Kidney (tissue), 14 donors: ENCODE results near the gene DRC3. TPM values are rescaled to one million over a fixed set of nuclear protein-coding genes. Genes with fewer than 3 reads are reported as not detected.

Source experiments
- DNase-seq, 5 donors: peaks; one replicate each; pipeline ENCODE4 v3.0.0-alpha.2; 2013 to 2020
- FAIRE-seq: peaks from 2 replicates; lab custom pipeline; 2012; peaks lifted over from hg19 to GRCh38; lab: Jason Lieb, UNC
- H3K27ac ChIP-seq, 2 donors: one replicate each; pipeline ENCODE4 v1.7.0; 2013; ENCODE audit warnings: low read depth in 2 of 2, low read length in 2 of 2, inconsistent platforms in 1 of 2
- H3K27me3 ChIP-seq: one replicate; pipeline ENCODE4 v1.7.1; 2013; ENCODE audit warnings: low read length, inconsistent platforms; ENCODE audit not compliant: control insufficient read depth, insufficient read depth
- H3K36me3 ChIP-seq, 3 donors: one replicate each; pipeline versions ENCODE4 v1.7.0 to v1.7.1; 2013; ENCODE audit warnings: low read length in 3 of 3, control low read depth in 1 of 3, inconsistent platforms in 1 of 3; ENCODE audit not compliant: insufficient read depth in 3 of 3, control insufficient read depth in 2 of 3
- H3K4me1 ChIP-seq, 3 donors: one replicate each; pipeline versions ENCODE4 v1.7.0 to v1.7.1; 2013; ENCODE audit warnings: low read length in 3 of 3, inconsistent platforms in 1 of 3, low read depth in 1 of 3; ENCODE audit not compliant: control insufficient read depth in 2 of 3, insufficient read depth in 2 of 3
- H3K4me3 ChIP-seq, 3 donors: one replicate each; pipeline versions ENCODE4 v1.7.0 to v1.8.1; 2013; ENCODE audit warnings: low read length in 3 of 3, control low read depth in 1 of 3, inconsistent platforms in 1 of 3
- H3K9ac ChIP-seq, 3 donors: one replicate each; pipeline versions ENCODE4 v1.7.0 to v1.7.1; 2013; ENCODE audit warnings: low read length in 3 of 3, control low read depth in 1 of 3, inconsistent platforms in 1 of 3
- H3K9me3 ChIP-seq, 3 donors: one replicate each; pipeline versions ENCODE4 v1.7.0 to v1.7.1; 2013; ENCODE audit warnings: low read length in 3 of 3, control low read depth in 1 of 3, inconsistent platforms in 1 of 3; ENCODE audit not compliant: control insufficient read depth in 2 of 3, insufficient read depth in 1 of 3
- intact Hi-C: fragments of 100-400 bp; cut with DNase I; formaldehyde crosslinking; loops from one replicate; pipeline ENCODE4 v1.11.1; 2022
- polyA plus RNA-seq: library from polyadenylated mRNA; stranded (reverse); fragments of 350-450 nt; fragmentation: Illumina TruSeq; extraction: RNeasy Lipid Tissue Mini Kit (QIAGEN cat#74804); gene quantifications from one replicate; pipeline ENCODE4 v1.2.3, GENCODE V29; 2014; ENCODE audit warnings: low read depth, low replicate concordance; ENCODE audit not compliant: insufficient read depth
- total RNA-seq: library from RNA; stranded (reverse); fragmentation: NEBNext Ultra II Directional; extraction: Animal tissue kit (Norgen Biotek cat#: 25700); gene quantifications from one replicate; pipeline ENCODE4 v1.2.1, GENCODE V29; 2021
- TF ChIP-seq, protein P1 (sequence below): IDR thresholded peaks from 3 replicates; pipeline ENCODE4 v1.5.1; 2012; ENCODE audit warnings: mild to moderate bottlenecking, moderate library complexity, borderline replicate concordance; ENCODE audit not compliant: insufficient read depth; ENCODE audit errors: extremely low read depth
- donor health status: control.
- donor health status: control.
- donor health status: control.
- donor health status: control.
- donor health status: control.
- donor health status: DM: yes; HTN: yes; CAD: no.
- donor health status: Normal renal cell carcinoma (clear cell type).

Gene DRC3
- total and polyA plus RNA-seq, 2 donors from 2014 or later: 8.6 to 17.3 TPM

DNA sequence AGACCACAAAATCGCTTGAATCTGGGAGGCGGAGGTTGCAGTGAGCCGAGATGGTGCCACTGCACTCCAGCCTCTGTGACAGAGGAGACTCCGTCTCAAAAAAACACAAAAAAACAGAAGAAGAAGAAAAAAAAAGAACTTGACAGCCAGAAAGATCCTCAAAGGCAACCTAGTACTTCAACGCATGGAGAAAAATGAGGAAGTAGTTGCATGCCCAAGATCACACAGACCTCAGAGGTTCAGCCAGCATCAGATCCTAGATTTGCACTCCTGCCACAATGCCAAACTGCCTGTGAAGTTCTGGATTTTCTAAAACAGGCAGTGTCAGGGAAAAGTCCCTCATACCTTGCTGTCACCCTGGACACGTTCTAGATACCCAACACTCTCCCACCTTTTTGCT, 64.8 kb downstream of the DRC3 start:
- Histone ChIP-seq H3K9me3 (no peaks in the 10 kb centered on the region), H3K36me3 (no peaks in the 10 kb centered on the region), H3K27me3 (no peaks in the 10 kb centered on the region), H3K27ac (no peak overlapping the region), H3K4me1 (peaks cover 0 to 20% (median 10%) of the 10 kb centered on the region in 3 donors), H3K9ac (no peak overlapping the region), H3K4me3 (no peak overlapping the region)
- FAIRE-seq (no peak), DNase-seq (no peak)
- TF ChIP-seq, protein P1, sequence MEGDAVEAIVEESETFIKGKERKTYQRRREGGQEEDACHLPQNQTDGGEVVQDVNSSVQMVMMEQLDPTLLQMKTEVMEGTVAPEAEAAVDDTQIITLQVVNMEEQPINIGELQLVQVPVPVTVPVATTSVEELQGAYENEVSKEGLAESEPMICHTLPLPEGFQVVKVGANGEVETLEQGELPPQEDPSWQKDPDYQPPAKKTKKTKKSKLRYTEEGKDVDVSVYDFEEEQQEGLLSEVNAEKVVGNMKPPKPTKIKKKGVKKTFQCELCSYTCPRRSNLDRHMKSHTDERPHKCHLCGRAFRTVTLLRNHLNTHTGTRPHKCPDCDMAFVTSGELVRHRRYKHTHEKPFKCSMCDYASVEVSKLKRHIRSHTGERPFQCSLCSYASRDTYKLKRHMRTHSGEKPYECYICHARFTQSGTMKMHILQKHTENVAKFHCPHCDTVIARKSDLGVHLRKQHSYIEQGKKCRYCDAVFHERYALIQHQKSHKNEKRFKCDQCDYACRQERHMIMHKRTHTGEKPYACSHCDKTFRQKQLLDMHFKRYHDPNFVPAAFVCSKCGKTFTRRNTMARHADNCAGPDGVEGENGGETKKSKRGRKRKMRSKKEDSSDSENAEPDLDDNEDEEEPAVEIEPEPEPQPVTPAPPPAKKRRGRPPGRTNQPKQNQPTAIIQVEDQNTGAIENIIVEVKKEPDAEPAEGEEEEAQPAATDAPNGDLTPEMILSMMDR: no peak
- intact Hi-C loops: loop anchor here (10.0 kb wide), 2 partner anchors 143 to 363 kb away; no protein-coding TSS in a partner anchor

DNA sequence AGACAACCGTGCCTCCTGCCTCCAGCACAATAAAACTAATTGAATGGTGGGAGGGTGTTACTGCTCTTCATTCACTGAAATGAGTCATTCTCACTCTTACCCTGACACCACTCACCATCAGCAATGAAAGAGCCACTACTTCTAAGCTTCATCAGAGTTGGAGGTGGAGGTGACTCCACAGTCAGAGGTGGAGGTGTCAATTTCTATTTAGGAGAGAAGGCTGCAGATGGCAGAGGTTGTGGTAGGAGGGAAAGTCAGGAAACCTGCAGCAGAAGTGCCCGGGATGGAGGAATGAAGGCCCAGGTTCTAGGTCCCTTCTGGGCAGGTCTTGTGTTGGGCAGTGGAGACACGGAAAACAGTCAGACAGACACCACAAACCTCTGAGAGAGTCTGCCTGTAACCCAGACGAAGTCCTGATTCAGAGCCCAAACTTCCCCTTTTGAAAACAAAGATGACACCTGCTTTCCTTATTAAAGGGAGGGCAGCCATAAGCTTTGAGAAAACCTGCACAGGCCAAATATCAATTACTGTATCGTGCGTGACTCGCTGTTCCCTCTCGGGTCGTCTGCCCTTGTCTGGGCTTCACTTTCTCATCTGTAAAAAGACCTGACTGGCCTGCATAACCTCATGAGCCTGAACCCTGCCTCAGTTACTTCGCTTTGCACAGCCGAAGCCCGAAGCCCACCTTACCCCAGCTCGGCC, 65.6 kb downstream of the DRC3 start:
- Histone ChIP-seq H3K4me1 (peaks cover 0 to 20% (median 10%) of the 10 kb centered on the region in 3 donors), H3K27ac (peak overlapping the region in 1 of 2 donors; percentile 61), H3K9ac (peak overlapping the region; percentile 71 to 85 (median 75)), H3K36me3 (no peaks in the 10 kb centered on the region), H3K9me3 (no peaks in the 10 kb centered on the region), H3K4me3 (peak overlapping the region; percentile 86 to 88 (median 87)), H3K27me3 (no peaks in the 10 kb centered on the region)
- FAIRE-seq: no peak
- TF ChIP-seq, protein P1: no peak
- peak in 2 of 5 donors; percentile 12 to 16 for DNase-seq
- intact Hi-C loops: loop anchor here (10.0 kb wide), 2 partner anchors 143 to 363 kb away; no protein-coding TSS in a partner anchor

DNA sequence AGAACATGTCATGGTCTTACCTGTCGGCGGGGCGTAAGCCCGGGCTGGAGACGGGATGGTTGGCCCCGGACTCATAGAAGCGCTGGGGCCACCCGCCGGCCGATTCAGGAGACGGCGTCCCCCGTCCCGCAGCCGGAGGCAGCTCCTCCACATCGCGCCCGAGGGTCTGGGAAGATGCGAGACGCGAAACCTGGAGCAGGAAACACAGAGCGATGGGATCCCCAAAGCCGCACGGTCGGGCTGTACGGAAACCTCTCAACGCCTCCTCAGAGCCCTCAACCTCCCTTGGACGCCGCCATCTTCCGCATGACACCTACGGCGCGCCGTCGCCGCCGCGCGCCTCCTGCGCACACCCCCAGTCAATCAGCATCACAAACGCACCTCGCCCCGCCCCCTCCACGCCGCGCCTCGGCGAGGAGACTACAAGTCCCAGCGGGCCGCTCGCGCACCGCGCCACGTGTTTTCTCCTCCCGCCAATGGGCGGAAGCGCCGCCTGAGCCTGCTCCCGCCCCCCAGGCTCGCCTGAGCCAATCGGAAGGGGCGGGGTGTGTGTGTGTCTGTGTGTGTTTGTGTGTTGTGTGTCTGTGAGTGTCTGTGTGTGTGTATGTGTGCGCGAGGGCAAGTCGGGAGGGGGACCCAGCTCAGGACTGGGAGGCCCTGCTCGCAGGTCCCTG, 66.3 kb downstream of the DRC3 start, which contains the start of the genes ATPAF2 and GID4:
Gene ATPAF2 (minus strand): TSS at position 308 of the 674 bp plus-strand sequence. CDS start 155 bp downstream, at position 153.
Gene GID4 (plus strand): TSS at position 548 of the 674 bp plus-strand sequence. CDS start 57 bp downstream, at position 605.
- intact Hi-C loops: loop anchor here (10.0 kb wide), 2 partner anchors 144 to 364 kb away; no protein-coding TSS in a partner anchor
- Histone ChIP-seq H3K9ac (peak within 1 kb of the TSS; percentile 71 to 85 (median 77)), H3K36me3 (no peaks in the 10 kb centered on the region), H3K4me3 (peak within 1 kb of the TSS; percentile 86 to 90 (median 88)), H3K27me3 (no peaks in the 10 kb centered on the region), H3K4me1 (peaks cover 0 to 20% (median 10%) of the 10 kb centered on the region in 3 donors), H3K27ac (peak within 1 kb of the TSS; percentile 50 to 72), H3K9me3 (no peaks in the 10 kb centered on the region)
- FAIRE-seq (peak; percentile 38), DNase-seq (peak; percentile 99 to 100 (median 100))
- TF ChIP-seq, protein P1: no peak
